CD4-positive, alpha-beta T cell treated with Interleukin-2 at 100 ng/mL for 4 hours (primary cell): ENCODE results near the gene PXMP4.

Experiments
- DNase-seq: peaks from one replicate; pipeline ENCODE4 v3.0.0-alpha.2; 2020; ENCODE audit warnings: low spot score

The PXMP4 gene

DNA sequence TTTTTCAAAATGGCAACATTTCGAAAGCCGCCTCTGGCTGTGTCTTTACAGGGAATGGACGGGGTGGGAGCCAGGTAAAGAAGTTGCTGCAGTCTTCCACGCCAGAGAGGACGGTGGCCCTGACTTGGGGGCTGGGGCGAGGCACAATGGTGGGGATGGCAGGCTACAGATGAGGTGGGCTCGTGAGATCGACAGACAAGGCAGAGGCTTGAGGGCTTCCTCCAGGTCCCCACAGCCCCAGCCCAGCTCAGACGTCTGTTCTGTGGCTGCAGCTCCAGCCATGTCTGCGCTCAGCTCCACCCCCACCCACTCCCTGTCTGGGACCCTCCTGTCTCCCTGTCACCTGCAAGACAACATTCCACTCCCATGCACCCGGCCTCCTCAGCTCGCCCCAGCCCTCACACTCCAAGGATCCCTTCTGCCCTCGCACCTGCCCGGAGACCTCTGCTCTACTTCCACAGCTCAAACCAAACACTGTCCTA lies 65.4 kb downstream of the PXMP4 start:
- no peak for DNase-seq

DNA sequence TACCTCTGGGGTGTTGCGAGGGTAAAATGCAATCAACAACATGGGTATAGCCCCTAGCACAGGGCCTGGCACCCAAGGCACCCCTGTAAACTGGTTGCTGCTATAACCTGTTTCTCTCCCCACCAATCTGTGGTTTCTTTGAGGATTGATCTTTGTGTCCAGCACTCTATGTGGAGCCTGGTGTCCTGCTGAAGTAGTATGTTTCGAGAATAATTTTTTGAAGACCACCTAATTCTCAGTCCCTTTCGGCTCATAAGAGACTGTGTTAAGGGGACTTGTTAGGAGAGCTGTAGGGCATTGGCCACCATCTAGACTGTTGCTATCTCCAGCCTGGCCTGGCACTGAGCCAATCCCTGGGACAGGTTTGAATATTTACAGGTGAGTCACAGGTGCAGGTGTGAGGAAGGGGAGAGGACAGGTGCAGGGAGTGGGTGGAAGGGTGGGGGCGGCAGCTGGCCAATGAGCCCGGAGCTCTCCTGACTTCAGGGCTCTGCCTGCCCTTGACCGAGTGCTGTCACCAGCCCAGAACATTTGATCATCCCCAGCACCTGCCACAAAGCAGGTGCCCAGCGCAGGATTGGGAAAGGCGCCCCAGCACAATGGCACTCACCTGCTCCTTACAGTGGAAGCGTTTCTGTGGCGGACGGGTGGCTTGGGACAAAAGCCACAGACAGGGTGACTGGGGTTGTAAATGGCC lies 66.1 kb downstream of the PXMP4 start:
- DNase-seq: no peak

DNA sequence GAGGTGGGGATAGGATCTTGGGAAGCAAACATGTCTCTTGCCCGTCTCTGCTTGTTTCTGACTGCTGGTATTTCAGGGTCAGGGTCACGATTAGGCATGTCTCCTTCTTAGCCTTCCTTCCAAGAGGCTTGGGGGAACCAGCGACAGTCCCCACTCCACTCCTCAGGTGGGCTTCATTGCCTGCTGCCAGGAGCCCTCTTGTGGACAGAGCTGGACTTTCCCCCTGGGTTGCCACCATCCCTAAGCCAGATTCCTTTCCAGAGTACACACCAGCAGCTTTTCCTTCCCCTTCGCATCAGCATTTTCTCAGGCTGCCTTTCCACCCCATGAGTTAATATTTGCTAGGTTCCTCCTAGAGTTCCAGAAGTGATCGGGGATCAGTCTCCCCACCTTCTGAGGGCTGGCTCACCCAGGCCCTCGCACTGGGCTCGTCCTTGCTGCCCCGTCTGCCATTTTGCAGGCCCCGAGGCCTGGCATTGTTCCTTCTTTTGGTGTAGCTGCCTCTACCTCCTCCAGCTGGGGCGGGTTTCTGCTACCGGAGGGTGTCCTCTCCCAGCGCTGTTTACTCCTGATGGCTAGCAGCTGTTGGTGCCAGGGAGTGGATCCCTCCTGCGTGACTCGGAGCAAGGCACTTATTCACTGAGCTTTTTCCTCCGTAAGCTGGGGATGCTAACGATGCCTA lies 66.8 kb downstream of the PXMP4 start:
- peak; percentile 40 for DNase-seq
